HG02678 (cell line): ENCODE measurements around the gene ZMYND12.

Experiments used
- ATAC-seq: cut with Tn5 transposase; IDR thresholded peaks from one replicate; pipeline ENCODE4 v1.9.1; 2021; ENCODE audit warnings: mild to moderate bottlenecking, moderate library complexity; ENCODE audit not compliant: unreplicated experiment

ZMYND12 gene

DNA sequence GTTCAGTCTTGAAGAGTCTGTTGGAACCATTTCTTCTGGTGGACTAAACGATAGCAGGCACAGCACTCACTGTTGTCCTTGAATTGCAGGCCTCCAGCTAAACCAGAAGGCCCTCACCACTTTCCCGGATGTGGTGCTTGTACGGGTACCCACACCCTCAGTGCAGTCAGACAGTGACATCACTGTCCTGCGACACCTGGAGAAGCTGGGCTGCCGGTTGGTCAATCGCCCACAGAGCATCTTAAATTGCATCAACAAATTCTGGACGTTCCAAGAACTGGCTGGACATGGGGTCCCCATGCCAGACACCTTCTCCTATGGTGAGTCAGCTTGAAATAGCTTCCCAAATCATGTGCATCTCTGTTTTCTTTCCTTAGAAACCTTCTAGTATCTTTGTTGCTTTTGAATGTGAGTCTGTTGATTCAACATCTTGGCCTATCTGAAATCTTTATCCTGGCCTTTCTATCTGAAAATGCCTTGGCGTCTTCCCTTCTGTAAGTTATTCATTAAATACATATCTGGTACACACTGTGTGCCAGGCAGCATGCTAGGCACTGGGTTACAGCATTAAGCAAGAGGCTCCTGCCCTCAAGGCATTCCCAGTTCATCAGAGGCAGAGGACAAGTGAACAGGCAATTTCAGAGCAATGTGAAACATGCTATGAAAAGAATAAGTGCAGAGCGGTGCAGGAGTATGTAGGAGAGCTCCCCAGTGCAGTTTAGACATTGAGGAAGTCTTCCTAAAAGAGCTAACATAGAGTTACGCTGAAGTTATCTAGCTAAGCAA lies 56.3 kb downstream of the ZMYND12 start:
- no peak for ATAC-seq

DNA sequence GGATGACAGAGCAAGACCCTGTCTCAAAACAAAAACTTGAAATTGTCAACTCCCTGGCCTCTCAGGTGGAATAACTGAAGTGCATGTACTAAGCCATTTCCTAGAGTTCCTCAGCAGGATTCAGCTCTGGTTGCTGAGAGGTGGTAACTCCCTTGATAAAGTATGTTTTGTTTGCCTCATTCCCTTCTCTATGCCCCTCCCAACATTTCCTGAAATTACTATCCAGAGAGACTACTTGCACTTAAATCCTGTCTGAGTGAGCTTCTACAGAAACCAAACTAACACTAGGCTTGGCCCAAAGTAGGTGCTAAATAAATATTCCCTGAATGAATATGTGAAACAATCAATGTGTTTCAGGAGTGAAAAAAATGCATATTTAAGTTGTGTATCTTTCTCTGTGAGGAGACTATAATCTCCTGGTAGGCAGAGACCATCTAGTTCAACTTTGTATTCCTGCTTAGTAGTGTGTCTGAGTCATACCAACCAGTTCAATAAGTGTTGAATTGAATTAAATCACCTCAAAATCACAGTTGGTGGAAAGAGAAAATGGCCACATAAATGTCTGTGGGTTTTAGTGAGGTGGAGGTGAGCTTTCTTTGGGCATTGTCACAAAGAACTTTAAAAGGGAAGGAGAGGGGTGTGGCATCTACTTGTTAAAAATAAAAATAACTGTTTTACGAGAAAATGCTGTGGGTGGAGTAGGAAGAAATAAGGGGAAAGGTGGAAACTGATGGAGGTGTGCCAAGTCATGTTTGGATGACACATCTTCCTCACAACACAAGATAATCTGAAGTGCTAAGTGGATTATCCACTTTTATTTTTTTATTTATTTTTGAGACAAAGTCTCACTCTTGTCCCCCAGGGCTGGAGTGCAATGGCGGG lies 62.6 kb downstream of the ZMYND12 start:
- ATAC-seq = no peak

DNA sequence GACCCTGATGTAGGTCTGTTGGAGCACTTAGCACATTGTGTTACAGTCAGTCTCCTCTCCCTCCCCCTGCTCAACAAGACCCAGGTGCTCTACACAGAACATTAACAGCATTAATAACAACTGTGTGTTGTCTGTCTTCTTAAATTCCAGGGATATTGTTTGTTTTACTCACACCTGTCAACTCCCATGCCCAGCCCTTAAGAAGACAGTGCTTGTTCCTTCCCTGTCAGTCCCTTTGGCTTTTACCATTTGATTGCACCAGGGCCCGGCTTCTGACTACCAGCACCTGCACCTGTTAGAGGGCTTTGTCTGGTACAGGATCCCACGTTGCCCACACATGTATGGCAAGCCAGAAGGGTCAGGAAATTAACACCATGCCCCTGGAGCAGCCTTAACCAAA lies 63.6 kb downstream of the ZMYND12 start:
- no peak for ATAC-seq

DNA sequence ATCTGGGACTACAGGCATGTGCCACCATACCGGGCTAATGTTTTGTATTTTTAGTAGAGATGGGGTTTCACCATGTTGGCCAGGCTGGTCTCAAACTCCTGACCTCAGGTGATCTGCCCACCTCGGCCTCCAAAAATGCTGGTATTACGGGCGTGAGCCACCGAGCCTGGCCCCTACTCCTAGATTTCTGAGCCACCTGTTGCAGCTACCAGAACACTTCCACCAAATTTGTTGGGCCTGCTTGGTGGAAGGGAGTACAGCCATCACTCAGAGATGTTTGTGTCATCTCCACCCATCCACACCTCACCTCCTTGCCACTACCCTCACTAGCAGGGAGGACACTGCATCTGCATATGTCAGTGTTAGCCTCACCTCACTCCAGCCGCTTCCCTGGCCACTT lies 69.8 kb downstream of the ZMYND12 start:
- no peak for ATAC-seq

DNA sequence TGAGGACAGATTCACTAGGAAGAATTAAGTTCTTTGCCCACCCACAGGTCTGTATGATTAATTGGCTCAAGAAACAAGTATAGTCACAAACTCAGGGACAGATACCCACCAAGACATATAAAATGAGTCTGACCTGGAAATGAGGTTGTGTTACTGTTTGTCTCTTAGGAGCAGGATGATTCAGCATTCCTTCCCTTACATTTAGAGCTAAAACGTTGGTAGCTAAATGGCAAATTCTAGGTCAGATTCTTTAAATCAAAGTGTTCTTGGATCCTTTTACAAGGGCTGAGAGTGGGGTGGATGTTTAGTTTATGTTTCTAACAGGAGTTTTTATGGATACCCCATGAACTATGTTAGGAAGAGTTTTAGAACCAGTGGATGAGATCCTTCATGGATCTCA lies 70.5 kb downstream of the ZMYND12 start:
- no peak for ATAC-seq

DNA sequence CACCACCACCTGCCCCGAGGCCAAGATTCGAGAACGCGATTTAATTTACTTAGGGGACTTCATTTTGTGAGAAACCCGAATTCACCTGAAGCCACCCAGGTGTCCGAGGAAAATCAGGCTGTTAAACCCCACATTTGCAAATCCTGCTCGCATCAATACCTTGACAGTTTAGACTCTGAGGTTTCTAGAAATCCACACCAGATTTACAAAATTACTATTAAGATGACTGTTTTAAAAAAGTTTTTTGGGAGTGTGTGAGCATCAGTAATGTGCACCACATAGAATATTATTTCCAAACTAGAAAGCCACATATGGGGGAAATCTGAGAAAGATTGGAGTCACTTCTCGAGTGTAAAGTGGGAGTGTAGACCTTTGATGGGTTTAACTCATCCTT lies 74.5 kb downstream of the ZMYND12 start:
- ATAC-seq = no peak

DNA sequence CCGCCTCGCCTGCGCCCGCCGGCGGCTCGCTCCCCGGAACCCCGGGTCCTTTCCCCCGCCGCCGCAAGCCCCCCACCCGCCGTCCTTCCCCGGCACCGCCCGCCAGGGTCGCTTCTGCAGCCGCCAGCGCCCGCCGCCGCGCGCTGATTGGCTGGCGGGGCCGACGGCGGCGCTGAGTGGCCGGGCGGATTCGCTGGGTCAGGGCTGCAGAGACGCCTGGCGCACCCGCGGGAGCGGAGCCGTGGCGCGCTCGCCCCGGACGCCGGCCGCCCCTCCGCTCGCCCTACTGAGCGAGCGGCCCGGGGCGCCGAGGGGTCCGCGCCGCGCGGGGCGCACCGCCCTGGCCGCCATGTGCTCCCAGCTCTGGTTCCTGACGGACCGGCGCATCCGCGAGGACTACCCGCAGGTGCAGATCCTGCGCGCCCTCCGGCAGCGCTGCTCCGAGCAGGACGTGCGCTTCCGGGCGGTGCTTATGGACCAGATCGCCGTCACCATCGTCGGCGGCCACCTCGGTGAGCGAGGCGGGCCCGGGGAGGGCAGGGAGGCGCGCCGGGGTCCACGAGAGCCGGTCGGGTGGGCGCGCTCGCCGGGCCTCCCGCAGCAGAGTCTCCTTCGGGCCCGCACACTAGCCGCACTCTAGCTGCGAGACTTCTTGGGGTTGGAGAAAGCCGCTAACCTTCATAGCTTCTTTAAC lies 75.1 kb downstream of the ZMYND12 start, which contains the start of gene RIMKLA:
Gene RIMKLA (plus strand): TSS at position 207 of the 694 bp plus-strand sequence. CDS start 143 bp downstream, at position 350.
- peak; percentile 88 for ATAC-seq
